ENCODE data around the gene CTRL. TPM values are rescaled to one million over a fixed set of nuclear protein-coding genes. Genes with fewer than 3 reads are reported as not detected.

CTRL gene
- total RNA-seq, 1 donor from 2014 or later, result 3.2 TPM

GRCh38 chr16:67924140-67924906 lies 7.3 kb downstream of the CTRL start:
- no peak overlapping the region for H3K4me3 ChIP-seq
- H3K4me1 ChIP-seq, result peaks cover 50% of the 10 kb centered on the region
- TF ChIP-seq POLR2AphosphoS5 (IDR thresholded peaks at IDR 0.05; ENCODE audit: insufficient read depth in 1 of 2, low read depth in 1 of 2), result no peak
- no peak for TF ChIP-seq POLR2A (IDR thresholded peaks at IDR 0.05)
- TF ChIP-seq CTCF (IDR thresholded peaks at IDR 0.05), result no peak
- peaks cover 0 to 23% of the 10 kb centered on the region in 2 donors for H3K36me3 ChIP-seq
- no peak overlapping the region for H3K27ac ChIP-seq
- H3K27me3 ChIP-seq, result no peaks in the 10 kb centered on the region
- intact Hi-C loops (cut with DNase I), result no loop called here
- H3K9me3 ChIP-seq, result no peaks in the 10 kb centered on the region
- no peak for DNase-seq (ENCODE audit: extremely low spot score in 2 of 2)

- H3K9me3 ChIP-seq, result no peaks in the 10 kb centered on the region
- DNase-seq (ENCODE audit: extremely low spot score in 2 of 2), result no peak
- H3K27me3 ChIP-seq, result no peaks in the 10 kb centered on the region
- TF ChIP-seq POLR2AphosphoS5 (IDR thresholded peaks at IDR 0.05; ENCODE audit: insufficient read depth in 1 of 2, low read depth in 1 of 2) (no peak), POLR2A (IDR thresholded peaks at IDR 0.05) (no peak), CTCF (IDR thresholded peaks at IDR 0.05) (no peak)
- H3K36me3 ChIP-seq, result peaks cover 0 to 23% of the 10 kb centered on the region in 2 donors
- H3K4me3 ChIP-seq, result no peak overlapping the region
- peaks cover 52% of the 10 kb centered on the region for H3K4me1 ChIP-seq
- intact Hi-C loops (cut with DNase I), result no loop called here
- no peak overlapping the region for H3K27ac ChIP-seq
These were observed 8.1 kb downstream of the CTRL start for GRCh38 chr16:67923414-67924116.

GRCh38 chr16:67922740-67923139 lies 8.9 kb downstream of the CTRL start:
- DNase-seq (ENCODE audit: extremely low spot score in 2 of 2), result no peak
- Histone ChIP-seq H3K36me3 (peaks cover 0 to 16% of the 10 kb centered on the region in 2 donors), H3K27ac (no peak overlapping the region)

GRCh38 chr16:67922221-67922620 lies 9.4 kb downstream of the CTRL start:
- intact Hi-C loops (cut with DNase I), result no loop called here
- no peak for DNase-seq (ENCODE audit: extremely low spot score in 2 of 2)
- Histone ChIP-seq H3K36me3 (peaks cover 0 to 11% of the 10 kb centered on the region in 2 donors), H3K27me3 (no peaks in the 10 kb centered on the region), H3K4me3 (no peak overlapping the region), H3K9me3 (no peaks in the 10 kb centered on the region), H3K27ac (no peak overlapping the region), H3K4me1 (peaks cover 60% of the 10 kb centered on the region)
- no peak for TF ChIP-seq POLR2AphosphoS5 (IDR thresholded peaks at IDR 0.05; ENCODE audit: insufficient read depth in 1 of 2, low read depth in 1 of 2)
- TF ChIP-seq POLR2A (IDR thresholded peaks at IDR 0.05), result no peak
- no peak for TF ChIP-seq CTCF (IDR thresholded peaks at IDR 0.05)

More at GRCh38 chr16:67922740-67923139, 8.9 kb downstream of the CTRL start:
- intact Hi-C loops (cut with DNase I), result no loop called here
- Histone ChIP-seq H3K4me3 (no peak overlapping the region), H3K4me1 (peaks cover 54% of the 10 kb centered on the region), H3K27me3 (no peaks in the 10 kb centered on the region), H3K9me3 (no peaks in the 10 kb centered on the region)
- TF ChIP-seq CTCF (IDR thresholded peaks at IDR 0.05) (no peak), POLR2AphosphoS5 (IDR thresholded peaks at IDR 0.05; ENCODE audit: insufficient read depth in 1 of 2, low read depth in 1 of 2) (no peak), POLR2A (IDR thresholded peaks at IDR 0.05) (no peak)

Data from vagina (tissue), 2 donors.